Aortic smooth muscle cell (primary cell): ENCODE results near the gene MBNL3. TPM values are rescaled to one million over a fixed set of nuclear protein-coding genes. Genes with fewer than 3 reads are reported as not detected.

ENCODE experiments used
- total RNA-seq: library from RNA; depleted of rRNA; stranded (reverse); fragments of >200 nt; gene quantifications from 2 replicates; pipeline ENCODE4 v1.2.3, GENCODE V29; 2014

MBNL3 gene, protein sequence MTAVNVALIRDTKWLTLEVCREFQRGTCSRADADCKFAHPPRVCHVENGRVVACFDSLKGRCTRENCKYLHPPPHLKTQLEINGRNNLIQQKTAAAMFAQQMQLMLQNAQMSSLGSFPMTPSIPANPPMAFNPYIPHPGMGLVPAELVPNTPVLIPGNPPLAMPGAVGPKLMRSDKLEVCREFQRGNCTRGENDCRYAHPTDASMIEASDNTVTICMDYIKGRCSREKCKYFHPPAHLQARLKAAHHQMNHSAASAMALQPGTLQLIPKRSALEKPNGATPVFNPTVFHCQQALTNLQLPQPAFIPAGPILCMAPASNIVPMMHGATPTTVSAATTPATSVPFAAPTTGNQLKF
- total RNA-seq: 1.8 and 2.1 TPM in 2 replicates

DNA sequence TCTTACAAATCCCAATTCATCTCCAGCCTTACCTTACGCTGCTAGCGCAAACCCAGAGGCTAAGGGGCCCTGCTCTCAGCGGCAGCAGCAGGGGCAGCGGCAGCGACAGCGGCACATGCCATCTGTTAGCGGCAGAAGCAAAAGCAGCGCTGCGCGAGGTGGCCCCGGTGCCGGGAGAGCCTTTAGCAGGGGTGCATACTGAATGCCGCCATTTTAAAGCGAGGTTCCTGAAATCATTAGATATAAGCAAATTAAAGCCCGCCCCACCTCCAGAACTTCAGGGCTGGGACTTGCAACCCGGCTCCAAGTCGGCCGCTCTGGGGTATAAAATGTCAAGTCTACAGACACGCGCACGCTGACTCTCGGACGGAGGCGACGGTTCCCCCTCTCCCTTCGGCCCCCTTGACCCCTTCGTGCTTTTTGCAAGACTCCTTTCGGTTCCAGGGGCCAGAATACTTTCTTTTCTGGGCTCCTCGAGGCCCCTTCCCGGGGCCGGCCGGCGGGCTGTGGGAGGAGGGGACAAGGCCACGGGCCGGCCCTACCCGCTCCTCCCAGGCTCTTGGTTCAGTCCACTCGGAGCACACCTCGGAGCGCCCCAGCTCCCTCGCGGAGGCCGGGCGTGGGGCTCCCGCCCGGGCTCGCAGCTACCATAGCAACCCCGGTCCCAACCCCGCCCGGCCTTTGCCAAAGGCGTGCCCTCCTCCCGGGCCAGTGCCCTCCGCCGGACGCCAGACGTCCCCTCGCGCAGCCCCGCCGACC is at the start of gene MBNL3:
Gene MBNL3, minus strand, starts transcription at position 220 of the 759 bp plus-strand sequence. CDS start 49,427 bp downstream, outside the sequence.

